Nasal cavity respiratory epithelium epithelial cell of viscerocranial mucosa (primary cell): Measurements from ENCODE around the gene SCGB2A2. TPM values are rescaled to one million over a fixed set of nuclear protein-coding genes. Genes with fewer than 3 reads are reported as not detected.

Source experiments
- total RNA-seq: library from RNA; depleted of rRNA; stranded (reverse); fragments of >200 nt; gene quantifications from 2 replicates; pipeline ENCODE4 v1.2.3, GENCODE V29; 2014

Gene SCGB2A2
- total RNA-seq: not detected in 2 replicates

DNA sequence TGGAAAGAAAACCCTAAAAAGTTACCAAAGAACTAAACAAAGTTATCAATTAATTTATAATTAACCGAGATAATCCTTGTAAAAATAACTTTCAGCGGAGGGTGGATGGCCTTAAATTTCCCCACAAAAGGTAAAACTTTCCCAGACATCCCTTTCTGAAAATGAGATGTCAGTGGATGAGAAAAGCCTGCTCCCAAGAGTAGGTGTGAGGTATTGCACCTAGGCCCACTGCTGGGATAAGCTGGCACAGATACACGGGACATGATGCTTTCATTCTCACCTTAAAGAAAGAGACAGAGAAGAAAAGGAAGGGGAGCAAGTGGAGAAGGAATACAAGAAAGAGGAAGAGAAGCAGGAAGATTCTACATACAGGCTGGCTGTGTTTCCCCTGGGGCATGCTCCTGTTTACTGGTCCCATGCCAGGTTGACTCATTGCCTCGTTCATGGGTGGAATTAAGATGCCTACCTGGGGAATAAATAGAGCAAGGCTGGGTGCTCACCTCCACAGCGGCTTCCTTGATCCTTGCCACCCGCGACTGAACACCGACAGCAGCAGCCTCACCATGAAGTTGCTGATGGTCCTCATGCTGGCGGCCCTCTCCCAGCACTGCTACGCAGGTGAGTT, at the start of gene SCGB2A2:
Gene SCGB2A2, plus strand, starts transcription at position 505 of the 625 bp plus-strand sequence. Its CDS starts 59 bp downstream, at position 564.

DNA sequence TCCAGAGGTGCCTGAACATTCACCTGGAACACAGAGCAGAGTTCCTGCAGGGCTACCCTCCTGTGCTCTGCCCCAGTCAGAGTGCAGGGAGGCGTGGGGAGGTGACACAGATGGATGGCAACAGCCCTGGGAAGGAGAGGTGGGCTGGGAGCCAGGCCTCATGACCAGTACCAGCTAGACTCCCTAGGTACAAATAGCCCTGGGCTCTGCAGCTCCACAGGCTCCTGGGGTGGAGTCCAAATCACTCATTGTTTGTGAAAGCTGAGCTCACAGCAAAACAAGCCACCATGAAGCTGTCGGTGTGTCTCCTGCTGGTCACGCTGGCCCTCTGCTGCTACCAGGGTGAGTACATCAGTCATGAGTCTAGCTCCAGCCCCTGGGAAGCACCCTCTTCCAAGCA, 27.9 kb upstream of the SCGB2A2 start, which contains the start of gene SCGB1D2:
Gene SCGB1D2, plus strand, starts transcription at position 219 of the 400 bp plus-strand sequence. Its CDS starts 69 bp downstream, at position 288.

DNA sequence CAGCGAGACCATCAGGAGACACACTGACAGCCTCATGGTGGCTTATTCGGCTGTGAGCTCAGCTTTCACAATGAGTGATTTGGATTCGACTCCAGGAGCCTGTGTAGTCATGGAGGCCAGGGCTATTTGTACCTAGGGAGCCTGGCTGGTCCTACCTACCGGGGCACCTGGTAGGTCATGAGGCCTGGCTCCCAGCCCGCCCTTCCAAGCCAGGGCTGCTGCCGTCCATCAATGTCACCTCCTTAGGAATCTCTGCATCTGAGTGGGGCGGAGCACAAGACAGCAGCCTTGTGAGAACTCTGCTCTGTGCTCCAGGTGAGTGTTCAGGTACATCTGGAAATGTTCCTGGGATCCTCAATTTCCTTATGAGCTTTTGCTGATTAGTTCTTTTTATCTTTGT, 29.0 kb downstream of the SCGB2A2 start, which contains the start of gene SCGB1D4:
Gene SCGB1D4, minus strand, starts transcription at position 101 of the 400 bp plus-strand sequence. Its CDS starts 65 bp downstream, at position 36.

Other genes with a start within 250 kb of the SCGB2A2 start
- gene INCENP, start 146.1 kb upstream of the SCGB2A2 start, total RNA-seq: 7.5 and 13.7 TPM in 2 replicates
- not detected in 2 replicates for gene SCGB1D1, start 79.9 kb upstream of the SCGB2A2 start, total RNA-seq
- gene SCGB2A1, start 61.5 kb upstream of the SCGB2A2 start, total RNA-seq: not detected in 2 replicates
- gene SCGB1D2, start 27.9 kb upstream of the SCGB2A2 start, total RNA-seq: not detected in 2 replicates
- not detected in 2 replicates for gene SCGB1D4, start 28.9 kb downstream of the SCGB2A2 start, total RNA-seq
- gene ASRGL1, start 67.3 kb downstream of the SCGB2A2 start, total RNA-seq: 0.14 and 0.34 TPM in 2 replicates
- gene SCGB1A1, start 148.9 kb downstream of the SCGB2A2 start, total RNA-seq: not detected in 2 replicates